ENCODE data around the gene MPPE1.
"Not testable (repeated sequence)": the region's sequence is repeated elsewhere in the genome, so short reads cannot be mapped to it uniquely, and the experiment has no call there.

MPPE1 gene, protein sequence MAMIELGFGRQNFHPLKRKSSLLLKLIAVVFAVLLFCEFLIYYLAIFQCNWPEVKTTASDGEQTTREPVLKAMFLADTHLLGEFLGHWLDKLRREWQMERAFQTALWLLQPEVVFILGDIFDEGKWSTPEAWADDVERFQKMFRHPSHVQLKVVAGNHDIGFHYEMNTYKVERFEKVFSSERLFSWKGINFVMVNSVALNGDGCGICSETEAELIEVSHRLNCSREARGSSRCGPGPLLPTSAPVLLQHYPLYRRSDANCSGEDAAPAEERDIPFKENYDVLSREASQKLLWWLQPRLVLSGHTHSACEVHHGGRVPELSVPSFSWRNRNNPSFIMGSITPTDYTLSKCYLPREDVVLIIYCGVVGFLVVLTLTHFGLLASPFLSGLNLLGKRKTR

DNA sequence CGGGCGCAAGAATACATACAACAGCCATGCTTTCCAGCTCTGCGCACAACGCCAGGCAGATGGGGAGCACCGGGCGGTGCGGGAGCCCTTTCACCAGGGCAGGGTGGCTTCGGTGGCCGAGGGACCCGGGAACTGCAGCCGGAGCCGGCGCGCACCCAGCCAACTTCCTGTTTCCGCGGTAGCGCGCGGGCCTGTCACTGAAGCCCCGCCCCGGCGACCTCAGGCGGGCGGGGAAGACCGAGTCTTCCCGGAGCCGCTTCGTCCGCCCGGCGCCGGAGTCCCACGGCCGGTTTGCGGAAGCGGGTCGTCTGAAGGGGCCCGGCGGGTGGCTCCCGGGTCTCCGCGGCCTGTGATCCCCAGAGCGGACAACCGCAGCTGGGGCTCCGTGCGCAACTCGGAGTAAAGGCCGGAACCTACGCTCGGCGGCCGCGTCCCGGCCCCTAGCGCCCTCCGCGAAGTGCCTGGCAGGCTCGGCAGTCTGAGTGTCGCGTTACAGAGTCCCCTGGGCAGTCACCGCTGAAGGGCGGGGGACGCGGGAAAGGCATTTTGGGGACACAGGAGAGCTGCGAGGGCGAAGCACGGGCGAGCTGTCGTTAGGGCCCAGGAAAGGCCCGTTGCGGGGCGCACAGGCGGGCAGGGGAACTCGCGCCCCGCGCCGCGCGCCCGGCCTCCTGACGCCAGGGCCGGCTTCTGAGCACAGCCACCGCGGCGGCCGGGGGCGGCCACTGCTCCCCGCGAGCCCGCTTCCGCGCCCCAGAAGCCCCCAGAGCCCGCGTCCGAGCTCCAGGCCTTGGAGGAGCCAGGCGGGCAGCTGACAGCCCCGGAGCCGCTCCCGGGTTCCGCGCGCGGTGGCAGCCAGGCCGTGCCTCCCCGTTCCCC, at the start of gene MPPE1:
TSS of gene MPPE1 (minus strand) at position 136 of the 879 bp plus-strand sequence. CDS start 11,053 bp downstream, outside the sequence.
- DNase-seq (ENCODE audit: low spot score): peak; percentile 94

DNA sequence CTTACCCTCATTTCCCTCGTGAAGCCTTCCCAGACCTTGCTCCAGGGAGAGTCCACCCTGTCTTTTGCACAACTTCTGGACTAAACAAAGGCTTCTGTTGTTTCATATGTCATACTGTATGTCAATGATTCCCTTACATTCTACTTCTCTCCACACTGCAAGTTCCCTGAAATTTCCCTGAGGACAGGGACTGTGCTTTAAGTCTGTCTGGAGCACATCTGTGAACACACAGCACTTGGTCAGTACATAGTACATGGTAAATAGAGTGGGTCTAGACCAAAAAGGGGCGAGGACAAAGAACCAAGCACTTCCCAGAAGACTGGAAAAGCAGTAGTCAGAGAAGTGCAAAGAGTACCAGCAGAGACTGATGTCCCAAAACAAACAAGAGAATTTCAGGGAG, 49.5 kb upstream of the MPPE1 start:
- no peak for DNase-seq (ENCODE audit: low spot score)

DNA sequence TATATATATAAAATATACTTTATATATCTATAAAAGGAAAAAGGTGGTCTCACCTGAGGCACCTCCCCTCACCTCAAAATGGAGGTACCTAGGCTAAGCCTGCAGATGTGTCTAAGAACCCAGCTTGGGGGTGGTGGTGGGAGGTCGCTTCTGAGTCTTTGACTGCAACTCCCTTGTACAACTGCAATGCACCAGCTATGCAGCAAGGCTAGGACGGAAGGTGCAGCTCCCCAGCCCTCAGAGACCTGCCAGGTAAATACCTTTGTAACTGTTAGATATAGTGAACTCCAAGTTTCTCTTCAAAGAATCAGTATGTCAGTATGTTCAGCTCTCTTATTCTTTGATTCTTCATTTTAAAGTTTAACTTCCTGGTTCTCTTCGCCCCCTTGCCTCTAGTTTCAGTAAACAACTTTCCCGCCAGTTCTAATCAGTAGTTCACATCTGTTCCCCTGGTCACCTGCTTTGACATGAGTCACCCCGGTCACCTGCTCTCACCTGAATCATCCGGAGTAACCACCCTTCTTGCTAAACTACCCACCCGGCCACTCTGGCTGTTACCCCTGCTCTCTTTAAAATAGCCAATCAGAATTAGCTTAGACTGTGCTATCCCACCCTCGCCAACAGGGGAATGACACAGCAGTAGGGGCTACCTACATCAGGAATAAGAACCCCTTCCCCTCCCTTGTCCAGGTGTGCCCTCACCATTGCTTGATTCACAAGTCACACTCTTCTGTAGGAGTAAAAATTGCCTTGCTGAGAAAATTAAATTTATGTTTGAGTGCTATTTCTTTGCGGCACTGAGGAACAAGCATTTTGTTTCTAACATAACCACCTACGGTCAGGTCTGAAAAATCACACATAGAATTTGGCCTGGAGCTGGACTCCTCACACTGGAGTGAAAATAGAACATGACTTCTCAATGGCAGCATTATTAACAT, 48.5 kb upstream of the MPPE1 start:
- no peak for DNase-seq (ENCODE audit: low spot score)

DNA sequence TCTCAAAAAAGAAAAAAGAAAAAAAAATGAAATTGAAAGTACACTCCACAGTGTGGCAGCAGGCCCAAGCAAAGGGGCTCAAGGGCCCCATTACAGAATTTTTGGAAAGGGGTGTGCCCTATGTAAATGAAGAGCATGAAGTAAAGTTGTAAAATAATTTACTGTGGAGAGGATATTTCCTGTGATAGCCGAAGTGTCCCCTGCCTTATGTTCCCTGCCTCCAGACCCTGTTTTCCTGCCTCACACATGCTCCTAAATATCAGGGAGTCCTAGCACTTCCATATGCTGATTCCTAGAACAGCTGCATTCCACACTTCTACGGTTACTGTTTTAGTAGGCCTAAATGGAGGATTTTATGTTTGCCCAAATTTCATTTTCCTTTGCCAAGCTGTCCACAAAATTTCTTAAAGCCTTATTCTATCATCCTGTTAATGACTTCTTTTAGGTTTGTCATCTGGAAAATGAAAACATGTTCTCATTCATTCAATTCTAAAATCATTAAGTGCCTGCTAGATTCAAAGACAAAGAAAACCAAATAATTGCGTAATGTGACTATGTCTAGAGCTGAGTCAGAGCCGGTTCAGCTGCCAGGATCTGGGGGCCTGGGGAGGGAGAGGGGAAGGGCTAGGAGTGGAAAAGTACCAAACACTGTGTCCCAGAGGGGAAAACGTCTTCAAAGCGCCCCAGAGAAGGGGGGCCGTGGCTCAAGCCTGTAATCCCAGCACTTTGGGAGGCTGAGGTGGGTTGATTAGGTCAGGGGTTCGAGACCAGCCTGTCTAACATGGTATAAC, 47.3 kb upstream of the MPPE1 start:
- peak; percentile 70 for DNase-seq (ENCODE audit: low spot score)

DNA sequence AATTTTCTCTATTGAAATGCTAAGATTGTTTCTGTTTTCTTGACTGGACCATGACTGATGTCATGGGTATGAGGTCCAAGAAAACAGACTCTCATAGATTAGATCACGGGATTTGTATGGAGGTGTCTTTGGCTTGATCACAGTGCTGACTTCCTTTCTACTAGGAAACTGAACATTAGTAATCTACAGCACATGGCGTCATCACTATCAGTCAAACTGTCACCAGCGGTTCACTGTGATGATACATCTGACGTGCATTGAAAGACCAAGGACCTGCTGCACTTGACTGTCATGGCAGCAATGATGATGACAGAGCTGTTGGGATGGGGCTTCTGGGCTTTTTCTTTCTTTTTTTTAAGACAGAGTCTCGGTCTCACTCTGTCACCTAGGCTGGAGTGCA, 45.0 kb upstream of the MPPE1 start:
- no peak for DNase-seq (ENCODE audit: low spot score)

DNA sequence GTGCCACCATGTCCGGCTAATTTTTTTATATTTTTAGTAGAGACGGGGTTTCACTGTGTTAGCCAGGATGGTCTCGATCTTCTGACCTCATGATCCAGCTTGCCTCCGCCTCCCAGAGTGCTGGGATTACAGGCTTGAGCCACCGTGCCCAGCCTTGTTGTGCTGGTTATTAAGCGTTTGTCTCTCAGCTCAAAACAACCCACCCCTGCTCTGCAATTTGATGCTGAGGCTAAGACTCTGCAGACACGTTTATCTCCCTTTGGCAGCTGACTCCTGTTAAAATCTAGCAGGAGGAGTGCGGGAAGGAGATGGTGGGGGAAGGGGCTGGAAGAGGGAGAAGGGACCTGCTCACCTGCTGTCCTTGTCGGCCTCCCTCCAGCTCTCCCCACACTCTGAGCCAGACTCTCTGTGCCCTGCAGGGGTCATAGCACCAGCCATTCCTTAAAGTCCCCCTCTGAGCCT, 43.3 kb upstream of the MPPE1 start:
- DNase-seq (ENCODE audit: low spot score): no peak

DNA sequence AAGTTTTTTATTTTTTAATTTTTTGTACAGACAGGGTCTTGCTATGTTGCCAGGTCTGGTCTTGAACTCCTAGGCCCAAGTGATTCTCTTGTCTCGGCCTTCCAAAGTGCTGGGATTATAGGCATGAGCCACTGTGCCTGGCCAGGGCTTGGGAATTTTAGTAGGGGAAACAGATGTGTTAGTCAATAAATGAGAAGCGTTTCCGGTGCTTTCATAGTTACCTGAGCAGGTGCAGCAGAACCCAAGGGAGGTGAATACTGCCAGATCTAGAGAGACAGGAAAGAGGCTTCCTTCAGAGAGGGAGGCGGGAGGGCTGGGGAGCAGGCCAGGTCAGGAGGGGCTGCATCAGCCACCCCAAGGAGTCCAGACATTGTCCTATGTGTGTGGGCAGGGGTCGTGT, 42.7 kb upstream of the MPPE1 start:
- DNase-seq (ENCODE audit: low spot score): no peak

DNA sequence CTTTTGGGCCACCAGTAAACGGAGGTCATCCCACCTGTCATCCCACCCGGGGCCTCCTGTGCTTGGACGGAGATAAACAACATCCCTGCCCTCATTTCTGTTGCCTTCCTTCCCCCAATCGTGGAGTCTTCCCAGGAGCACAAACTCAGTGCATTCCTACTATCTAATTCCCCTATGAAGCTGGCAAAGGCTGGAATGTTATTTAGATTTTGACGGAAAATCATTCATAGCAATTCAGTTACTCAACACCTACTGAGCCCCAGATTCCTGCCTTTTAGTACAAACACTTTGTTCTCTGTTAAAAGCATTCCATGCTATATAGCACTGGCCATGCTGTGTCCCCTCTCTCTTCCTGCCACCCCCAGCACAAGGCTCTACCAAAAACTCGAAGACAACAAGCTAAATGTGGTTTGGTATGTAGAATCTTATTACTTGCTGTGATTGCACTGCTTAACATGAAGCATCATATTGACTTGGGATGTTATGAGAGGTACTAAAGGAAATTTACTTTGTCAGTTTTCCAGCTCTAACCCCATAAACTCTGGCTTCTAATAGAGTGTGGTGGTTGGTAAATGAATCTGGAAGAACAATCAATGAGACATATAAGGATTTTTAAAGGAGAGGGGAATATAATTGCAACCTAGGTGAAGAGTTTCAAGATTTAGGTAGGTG, 40.9 kb upstream of the MPPE1 start:
- peak; percentile 49 for DNase-seq (ENCODE audit: low spot score)

DNA sequence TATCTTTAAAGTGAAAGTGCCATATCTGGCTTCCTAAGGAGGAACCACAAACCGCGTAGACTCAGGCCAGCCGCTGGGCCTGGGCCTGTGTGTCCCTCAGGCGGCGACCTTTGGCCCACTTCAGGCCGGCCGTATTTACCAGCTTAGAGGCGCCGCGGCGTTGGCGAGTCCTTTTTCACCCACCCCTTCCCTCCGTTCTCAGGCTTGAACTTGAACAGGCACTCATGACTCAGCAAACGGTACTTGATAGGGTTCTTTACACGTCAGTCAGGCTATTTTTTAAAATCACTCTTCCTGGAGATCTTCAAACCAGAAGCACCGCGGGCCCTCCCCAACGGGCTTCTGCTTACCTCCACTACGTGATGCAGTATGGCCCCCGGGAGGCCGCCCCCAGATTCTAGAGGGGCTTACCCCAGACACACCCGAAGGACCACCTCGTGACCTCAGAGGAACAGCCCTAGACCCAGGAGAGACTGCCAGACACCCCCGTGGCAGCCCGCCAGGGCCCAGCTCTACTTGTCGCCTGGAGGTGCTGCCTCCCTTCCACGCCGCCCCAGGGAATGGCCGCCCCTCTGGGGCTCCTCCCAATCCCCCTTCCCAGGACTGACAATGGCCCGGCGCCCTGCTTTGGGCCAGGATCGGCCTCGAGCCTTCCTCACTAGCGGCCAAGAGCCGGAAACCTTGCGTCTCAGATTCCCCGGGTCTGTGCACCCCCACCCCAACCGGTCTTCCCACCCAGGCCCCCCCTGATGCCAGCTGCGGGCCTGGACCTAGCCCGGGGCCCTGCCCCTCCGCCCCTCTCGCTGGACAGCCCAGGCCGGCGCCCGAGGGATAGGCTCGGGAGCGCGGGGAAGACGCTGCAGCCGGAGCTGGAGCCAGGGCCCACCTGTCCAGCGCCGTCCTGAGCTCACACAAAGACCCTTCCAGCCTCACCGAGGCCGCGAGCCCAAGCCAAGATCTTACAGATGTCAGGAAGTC, 39.4 kb upstream of the MPPE1 start:
- peak; percentile 84 for DNase-seq (ENCODE audit: low spot score)

DNA sequence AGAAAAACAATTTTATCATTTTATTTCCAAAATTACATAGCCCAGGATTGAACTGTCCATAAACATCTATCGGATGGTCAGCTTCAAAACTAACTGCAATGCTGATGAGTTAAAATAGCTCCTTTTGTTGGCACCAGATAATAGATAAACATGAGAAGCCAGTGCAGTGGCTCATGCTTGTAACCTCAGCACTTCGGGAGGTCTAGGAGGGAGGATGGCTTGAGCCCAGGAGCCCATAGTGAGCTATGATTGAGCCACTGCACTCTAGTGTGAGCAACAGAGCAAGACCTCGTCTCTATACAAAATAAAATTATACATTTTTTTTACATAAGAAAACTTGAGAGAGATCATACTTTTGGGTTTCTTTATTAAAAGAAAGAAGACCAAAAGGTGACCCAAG, 38.6 kb upstream of the MPPE1 start:
- DNase-seq (ENCODE audit: low spot score): no peak

DNA sequence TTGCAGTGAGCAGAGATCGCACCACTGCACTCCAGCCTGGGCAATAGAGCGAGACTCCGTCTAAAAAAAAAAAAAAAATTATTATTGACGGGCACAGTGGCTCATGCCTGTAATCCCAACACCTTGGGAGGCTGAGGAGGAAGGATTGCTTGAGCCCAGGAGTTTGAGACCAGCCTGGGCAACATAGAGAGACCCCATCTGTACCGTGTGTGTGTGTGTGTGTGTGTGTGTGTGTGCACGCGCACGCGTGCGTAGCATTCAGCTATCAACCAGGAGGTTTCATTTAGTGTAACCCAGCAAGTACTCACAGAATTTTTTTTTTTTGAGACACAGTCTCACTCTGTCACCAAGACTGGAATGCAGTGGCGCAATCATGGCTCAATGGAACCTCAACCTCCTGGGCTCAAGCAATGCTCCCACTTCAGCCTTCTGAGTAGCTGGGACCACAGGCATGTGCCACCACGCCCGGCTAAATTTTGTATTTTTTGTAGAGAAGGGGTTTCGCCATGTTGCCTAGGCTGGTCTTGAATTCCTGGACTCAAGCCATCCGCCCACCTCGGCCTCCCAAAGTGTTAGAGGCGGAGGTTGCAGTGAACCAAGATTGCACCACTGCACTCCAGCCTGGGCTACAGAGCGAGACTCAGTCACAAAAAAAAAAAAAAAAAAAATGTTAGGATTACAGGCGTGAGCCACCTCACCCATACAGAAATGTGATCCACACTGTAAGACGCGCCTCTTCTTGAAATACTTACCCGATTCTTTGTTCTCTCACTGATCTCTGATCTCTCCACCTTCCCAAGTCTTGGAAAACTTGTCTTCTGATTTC, 37.9 kb upstream of the MPPE1 start:
- DNase-seq (ENCODE audit: low spot score): not testable (repeated sequence)

DNA sequence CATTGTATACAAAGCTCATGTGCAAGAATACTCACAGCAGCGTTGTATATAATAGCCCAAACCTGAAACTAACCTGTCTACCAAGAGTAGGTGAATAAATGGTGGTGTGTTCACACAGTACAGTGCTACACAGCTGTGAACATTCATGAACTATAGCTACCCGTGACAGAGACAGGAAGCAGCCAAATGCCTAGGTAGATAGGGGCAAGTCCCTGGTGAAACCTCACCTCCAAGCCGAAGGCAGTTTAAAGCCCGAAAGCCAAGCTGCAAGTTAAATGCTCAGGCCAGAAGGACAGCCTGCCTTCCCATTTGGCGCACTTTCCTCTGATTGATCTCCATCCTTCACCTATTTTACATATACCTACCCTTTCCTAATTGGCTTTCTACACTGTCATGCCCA, 36.7 kb upstream of the MPPE1 start:
- no peak for DNase-seq (ENCODE audit: low spot score)

DNA sequence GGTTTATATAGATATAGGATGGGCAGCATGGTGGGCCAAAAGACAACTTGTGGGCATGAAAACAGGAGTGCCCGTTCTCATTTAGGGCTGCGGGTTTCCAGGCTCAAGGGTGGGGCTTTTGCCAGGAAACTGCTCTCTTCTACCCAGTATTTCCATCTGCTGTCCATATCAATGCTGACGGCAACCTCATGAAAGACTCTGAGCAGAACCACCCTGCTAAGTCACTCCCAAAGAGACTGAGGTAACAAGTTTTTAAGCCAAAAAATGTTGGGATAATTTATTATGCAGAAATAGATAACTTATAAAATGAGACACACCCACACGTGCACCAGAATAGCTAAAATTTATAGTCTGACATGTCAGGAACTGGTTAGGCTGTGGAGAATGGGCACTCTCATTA, 36.1 kb upstream of the MPPE1 start:
- DNase-seq (ENCODE audit: low spot score): no peak

DNA sequence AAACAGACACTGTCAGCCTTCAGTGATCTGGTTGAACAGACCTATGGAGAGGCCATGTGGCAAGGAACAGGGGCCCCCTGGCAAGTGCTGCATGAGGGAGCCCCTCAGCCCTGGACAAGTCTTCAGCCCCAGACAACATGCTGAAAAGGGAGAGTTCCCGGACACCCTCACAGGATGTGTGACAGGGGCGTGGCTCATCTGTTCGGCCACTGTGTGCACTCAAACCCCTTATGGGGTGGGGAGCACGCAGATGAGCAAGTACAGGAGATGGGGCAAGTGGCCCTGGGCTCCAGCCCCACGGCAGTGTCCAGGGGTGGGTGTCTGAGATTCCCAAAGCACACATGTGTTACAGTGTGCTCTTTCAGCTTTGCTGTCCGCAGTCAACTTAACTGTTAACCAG, 35.4 kb upstream of the MPPE1 start:
- no peak for DNase-seq (ENCODE audit: low spot score)

DNA sequence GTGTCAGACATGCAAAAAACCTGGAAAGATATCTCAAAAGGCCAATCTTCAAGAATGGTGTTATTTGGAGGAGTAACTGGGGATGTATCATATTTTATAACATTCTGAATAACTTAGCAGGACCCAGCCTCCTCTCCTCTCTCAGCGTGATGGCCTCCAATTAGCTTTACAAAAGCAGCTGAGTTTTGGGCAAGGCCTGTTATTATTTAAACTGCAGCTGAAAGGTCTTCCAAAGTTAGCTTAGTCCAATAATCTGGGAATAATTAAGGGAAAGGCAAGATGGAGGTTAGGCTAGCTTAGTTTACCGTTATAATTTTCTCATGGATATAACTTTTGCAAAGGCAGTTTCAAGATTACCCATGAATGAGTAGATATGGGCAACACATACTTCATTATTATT, 32.8 kb upstream of the MPPE1 start:
- DNase-seq (ENCODE audit: low spot score): no peak

DNA sequence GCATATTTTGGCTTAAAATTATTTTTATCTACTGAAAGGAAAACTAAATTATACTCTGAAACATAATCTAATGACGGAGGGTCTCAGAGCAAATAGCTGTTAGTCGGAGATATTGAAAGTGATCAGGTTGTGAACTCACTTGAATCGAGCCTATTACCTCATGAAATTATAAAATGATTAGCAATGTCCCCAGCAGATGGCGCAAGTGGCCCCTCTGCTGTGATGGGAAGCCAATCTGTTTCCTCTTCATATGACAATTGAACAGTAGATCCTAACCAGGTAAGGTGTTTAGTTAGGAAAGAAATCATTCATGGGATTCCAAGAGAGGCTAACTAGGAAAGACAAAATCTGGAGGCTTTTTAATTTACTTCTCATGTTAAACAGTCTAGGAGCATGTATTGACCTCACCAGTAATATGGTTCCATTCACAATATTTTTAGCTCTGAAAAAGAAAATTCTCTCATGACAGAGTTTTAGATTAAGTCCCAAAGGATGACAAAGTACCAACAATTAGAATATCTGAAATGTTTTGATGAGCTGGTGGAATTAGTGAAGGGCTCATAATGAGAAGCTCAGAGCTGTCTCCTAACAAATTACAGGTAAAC, 29.9 kb upstream of the MPPE1 start:
- DNase-seq (ENCODE audit: low spot score): peak; percentile 72

DNA sequence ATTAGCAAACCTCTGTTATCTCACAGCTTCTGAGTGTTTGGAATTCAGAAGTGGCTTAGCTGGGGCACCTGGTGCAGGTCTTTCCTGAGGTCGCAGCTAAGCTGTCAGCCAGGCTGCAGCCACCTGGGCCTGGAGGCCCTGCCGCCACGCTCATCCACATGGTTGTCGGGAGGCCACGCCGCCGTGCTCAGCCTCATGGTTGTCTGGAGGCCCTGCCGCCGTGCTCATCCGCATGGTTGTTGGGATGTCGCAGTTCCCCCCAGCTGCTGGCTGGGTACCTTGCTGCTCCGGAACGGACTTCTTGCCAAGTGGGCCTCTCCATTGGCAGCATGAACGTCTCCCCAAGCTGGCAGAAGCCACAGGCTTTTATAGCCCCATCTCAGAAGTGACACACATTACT, 24.3 kb upstream of the MPPE1 start:
- DNase-seq (ENCODE audit: low spot score): no peak

DNA sequence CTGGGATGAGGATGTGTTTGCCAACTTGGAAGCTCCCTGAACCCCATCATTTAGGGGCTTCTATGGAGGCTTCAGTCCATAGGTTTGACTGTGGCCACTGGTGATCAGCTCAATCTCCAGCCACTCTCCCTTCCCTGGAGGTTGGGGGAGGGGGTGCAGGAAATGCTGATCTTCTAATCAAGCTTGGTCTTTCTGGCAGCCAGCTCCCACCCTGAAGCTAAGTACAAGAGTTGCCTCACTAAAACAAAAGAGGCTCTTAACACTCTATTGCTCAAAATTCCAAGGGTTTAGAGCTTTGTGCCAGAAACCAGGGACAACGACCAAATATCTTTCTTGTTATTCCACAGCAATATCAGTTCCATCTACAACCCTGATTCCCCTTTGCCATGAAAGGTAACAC, 19.4 kb upstream of the MPPE1 start:
- no peak for DNase-seq (ENCODE audit: low spot score)
